HepG2 (cell line): ENCODE measurements around the gene TRMU. TPM values are rescaled to one million over a fixed set of nuclear protein-coding genes. Genes with fewer than 3 reads are reported as not detected.

Experiments used
- DNMT1 ChIP-seq: sonication (generic); formaldehyde crosslinking; IDR thresholded peaks from 2 replicates; pipeline ENCODE4 v1.5.1; 2020; ENCODE audit warnings: mild to moderate bottlenecking, missing genetic modification reagents
- FOXK1 ChIP-seq: sonication (generic); formaldehyde crosslinking; IDR thresholded peaks from 2 replicates; pipeline ENCODE4 v1.4.0; 2020; ENCODE audit warnings: low read depth, missing genetic modification reagents, borderline replicate concordance
- KLF15 ChIP-seq: sonication (generic); formaldehyde crosslinking; IDR thresholded peaks from 2 replicates; pipeline ENCODE4 v1.8.1; 2023; ENCODE audit warnings: borderline replicate concordance, mild to moderate bottlenecking, inconsistent platforms, missing genetic modification reagents, mixed read lengths
- MBNL3 ChIP-seq: fragments of 250-450 bp; sonication (Bioruptor Pico); conservative IDR thresholded peaks from 2 replicates; pipeline ENCODE4 v1.8.0; 2022; ENCODE audit warnings: mild to moderate bottlenecking, inconsistent platforms
- NBN ChIP-seq: fragments of 450-650 bp; conservative IDR thresholded peaks from 2 replicates; pipeline ENCODE4 v1.6.1; 2017
- NPAS2 ChIP-seq: sonication (generic); formaldehyde crosslinking; IDR thresholded peaks from 2 replicates; pipeline ENCODE4 v1.8.0; 2022; ENCODE audit warnings: mild to moderate bottlenecking, missing genetic modification reagents, borderline replicate concordance
- PAF1 ChIP-seq: IDR thresholded peaks from 2 replicates; pipeline ENCODE4 v1.6.1; 2016; ENCODE audit warnings: missing genetic modification reagents, missing compliant biosample characterization
- SIX4 ChIP-seq: sonication (generic); formaldehyde crosslinking; IDR thresholded peaks from 2 replicates; pipeline ENCODE4 v1.4.0; 2020; ENCODE audit warnings: missing genetic modification reagents
- SP5 ChIP-seq: IDR thresholded peaks from 2 replicates; pipeline ENCODE4 v1.6.1; 2016; ENCODE audit warnings: low read depth, borderline replicate concordance
- SSRP1 ChIP-seq: IDR thresholded peaks from 2 replicates; pipeline ENCODE4 v1.6.1; 2016; ENCODE audit warnings: control low read depth
- ZBTB8A ChIP-seq: sonication (generic); formaldehyde crosslinking; IDR thresholded peaks from 2 replicates; pipeline ENCODE4 v1.4.0; 2020; ENCODE audit warnings: mild to moderate bottlenecking, low read depth, missing genetic modification reagents, borderline replicate concordance
- ZFP37 ChIP-seq: sonication (generic); formaldehyde crosslinking; IDR thresholded peaks from 2 replicates; pipeline ENCODE4 v1.4.0; 2020; ENCODE audit warnings: missing genetic modification reagents, borderline replicate concordance
- ZNF205 ChIP-seq: IDR thresholded peaks from 2 replicates; pipeline ENCODE4 v1.6.1; 2018; ENCODE audit warnings: missing biosample characterization, missing genetic modification reagents
- ZNF251 ChIP-seq: sonication (generic); formaldehyde crosslinking; IDR thresholded peaks from 2 replicates; pipeline ENCODE4 v1.9.0; 2021; ENCODE audit warnings: mild to moderate bottlenecking, missing genetic modification reagents
- ZNF3 ChIP-seq: IDR thresholded peaks from 2 replicates; pipeline ENCODE4 v1.7.0; 2017; ENCODE audit warnings: inconsistent platforms
- ZNF577 ChIP-seq: sonication (generic); formaldehyde crosslinking; IDR thresholded peaks from 2 replicates; pipeline ENCODE4 v1.4.0; 2020; ENCODE audit warnings: mild to moderate bottlenecking, low read depth, missing genetic modification reagents, borderline replicate concordance
- ZNF879 ChIP-seq: sonication (generic); formaldehyde crosslinking; IDR thresholded peaks from 2 replicates; pipeline ENCODE4 v1.8.1; 2023; ENCODE audit warnings: missing genetic modification reagents
- ZSCAN25 ChIP-seq: sonication (generic); formaldehyde crosslinking; IDR thresholded peaks from 2 replicates; pipeline ENCODE4 v1.8.0; 2022; ENCODE audit warnings: mild to moderate bottlenecking, missing genetic modification reagents
- ZSCAN29 ChIP-seq: sonication (generic); formaldehyde crosslinking; conservative IDR thresholded peaks from 2 replicates; pipeline ENCODE4 v1.4.0; 2020; ENCODE audit warnings: mild to moderate bottlenecking, missing genetic modification reagents
- polyA plus RNA-seq, 8 experiments: library from polyadenylated mRNA; depleted of rRNA in 3 of 8; stranded (reverse) in 7 of 8; unstranded in 1 of 8; fragments of >200 nt; fragmentation: Illumina TruSeq in 4 of 8; extraction: Trizol in 4 of 8; gene quantifications; 2 replicates each; pipeline versions ENCODE4 v1.2.1 to v1.2.3, GENCODE V29; 2011 to 2016; ENCODE audit warnings: low read depth in 4 of 8, missing spikeins in 1 of 8, mixed read lengths in 1 of 8; ENCODE audit not compliant: insufficient read depth in 1 of 8
- total RNA-seq, 5 experiments: library from RNA; depleted of rRNA; stranded (reverse); fragments of >200 nt; fragmentation: Illumina TruSeq; extraction: Trizol; gene quantifications; 2 replicates each; pipeline ENCODE4 v1.2.3, GENCODE V29; 2016; ENCODE audit warnings: low read depth in 1 of 5
- TF ChIP-seq, protein P1 (sequence below): sonication (generic); formaldehyde crosslinking; IDR thresholded peaks from 2 replicates; pipeline ENCODE4 v1.8.1; 2023; ENCODE audit warnings: mild to moderate bottlenecking, missing genetic modification reagents
- TF ChIP-seq, protein P2 (sequence below): sonication (generic); formaldehyde crosslinking; IDR thresholded peaks from 2 replicates; pipeline ENCODE4 v1.4.0; 2020; ENCODE audit warnings: missing genetic modification reagents
- TF ChIP-seq, protein P3 (sequence below): IDR thresholded peaks from 2 replicates; pipeline ENCODE4 v1.6.1; 2016
- TF ChIP-seq, protein P4 (sequence below): sonication (generic); formaldehyde crosslinking; IDR thresholded peaks from 2 replicates; pipeline ENCODE4 v1.4.0; 2020; ENCODE audit warnings: missing genetic modification reagents, borderline replicate concordance

Gene TRMU
- total and polyA plus RNA-seq, 2 of the 13 experiments (the other 11 are each of a cell fraction or from before 2014, with no cell fraction given), result 31.0 to 50.2 TPM

DNA sequence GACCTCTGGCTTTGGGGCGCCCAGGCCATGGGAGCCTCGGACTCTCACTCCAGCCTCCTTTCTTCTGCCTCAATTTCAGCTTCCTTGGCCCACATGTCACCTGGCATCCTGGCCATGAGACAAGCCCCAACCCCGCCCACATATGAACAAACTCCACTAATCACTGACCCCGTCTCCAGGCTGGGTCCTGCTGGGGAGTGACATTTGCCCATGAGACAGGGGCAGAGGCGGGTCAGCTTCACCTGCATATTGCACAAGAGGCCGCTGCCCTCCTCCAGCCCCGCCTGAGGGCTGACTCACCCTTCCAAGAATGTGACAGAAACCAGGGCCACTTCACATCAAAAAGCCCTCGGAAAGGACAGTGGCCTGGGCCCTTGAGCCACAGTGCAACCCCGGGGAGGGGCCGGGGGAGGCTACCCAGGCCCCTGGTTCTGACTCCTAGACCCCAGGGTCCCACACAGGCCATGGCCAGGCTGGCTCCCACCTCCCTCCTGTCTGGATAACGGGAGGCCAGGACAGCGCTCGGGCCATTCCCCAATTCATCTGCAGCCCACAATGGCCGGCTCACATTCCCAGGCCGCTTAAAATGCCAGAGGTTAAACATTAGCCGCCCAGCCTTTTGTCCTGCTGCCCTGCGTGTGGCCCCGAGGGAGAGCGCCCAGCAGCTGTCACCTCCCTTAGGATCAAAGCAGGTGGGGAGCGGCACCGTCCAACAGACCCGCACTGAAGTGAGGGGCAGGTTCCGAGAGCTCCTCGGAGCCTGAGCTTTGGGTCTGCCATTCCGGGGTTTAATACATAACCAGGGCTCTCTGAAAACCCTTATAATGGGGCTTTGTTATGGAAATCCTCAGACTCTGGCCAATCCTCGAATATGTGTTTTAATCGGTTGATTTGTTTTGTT, 42.3 kb downstream of the TRMU start (continued):
- TF ChIP-seq DNMT1 (no peak), MBNL3 (CRISPR knock-in tag) (no peak), ZSCAN29 (CRISPR knock-in tag) (no peak), SP5 (CRISPR knock-in tag) (peak; percentile 98), ZNF3 (CRISPR knock-in tag) (no peak), KLF15 (no peak), ZNF879 (peak; percentile 55; the same call in 1 of the 2 replicates), ZBTB8A (peak; percentile 57; the same call in 1 of the 2 replicates), NPAS2 (CRISPR knock-in tag) (no peak), ZFP37 (no peak; the same call in 1 of the 2 replicates), ZSCAN25 (CRISPR knock-in tag) (peak; percentile 85; the same call in 1 of the 2 replicates), PAF1 (CRISPR knock-in tag) (no peak), FOXK1 (CRISPR knock-in tag) (peak; percentile 61; the same call in 1 of the 2 replicates), NBN (no peak), SSRP1 (CRISPR knock-in tag) (0 out of 2 replicates have a peak, but pooled peaks have one; percentile 19), ZNF577 (CRISPR knock-in tag) (no peak), ZNF251 (CRISPR knock-in tag) (no peak), SIX4 (CRISPR knock-in tag) (peak; percentile 72), ZNF205 (CRISPR knock-in tag) (peak; percentile 37; the same call in 1 of the 2 replicates)
- TF ChIP-seq, protein P1, sequence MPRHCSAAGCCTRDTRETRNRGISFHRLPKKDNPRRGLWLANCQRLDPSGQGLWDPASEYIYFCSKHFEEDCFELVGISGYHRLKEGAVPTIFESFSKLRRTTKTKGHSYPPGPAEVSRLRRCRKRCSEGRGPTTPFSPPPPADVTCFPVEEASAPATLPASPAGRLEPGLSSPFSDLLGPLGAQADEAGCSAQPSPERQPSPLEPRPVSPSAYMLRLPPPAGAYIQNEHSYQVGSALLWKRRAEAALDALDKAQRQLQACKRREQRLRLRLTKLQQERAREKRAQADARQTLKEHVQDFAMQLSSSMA (CRISPR knock-in tag), result no peak
- TF ChIP-seq, protein P2, sequence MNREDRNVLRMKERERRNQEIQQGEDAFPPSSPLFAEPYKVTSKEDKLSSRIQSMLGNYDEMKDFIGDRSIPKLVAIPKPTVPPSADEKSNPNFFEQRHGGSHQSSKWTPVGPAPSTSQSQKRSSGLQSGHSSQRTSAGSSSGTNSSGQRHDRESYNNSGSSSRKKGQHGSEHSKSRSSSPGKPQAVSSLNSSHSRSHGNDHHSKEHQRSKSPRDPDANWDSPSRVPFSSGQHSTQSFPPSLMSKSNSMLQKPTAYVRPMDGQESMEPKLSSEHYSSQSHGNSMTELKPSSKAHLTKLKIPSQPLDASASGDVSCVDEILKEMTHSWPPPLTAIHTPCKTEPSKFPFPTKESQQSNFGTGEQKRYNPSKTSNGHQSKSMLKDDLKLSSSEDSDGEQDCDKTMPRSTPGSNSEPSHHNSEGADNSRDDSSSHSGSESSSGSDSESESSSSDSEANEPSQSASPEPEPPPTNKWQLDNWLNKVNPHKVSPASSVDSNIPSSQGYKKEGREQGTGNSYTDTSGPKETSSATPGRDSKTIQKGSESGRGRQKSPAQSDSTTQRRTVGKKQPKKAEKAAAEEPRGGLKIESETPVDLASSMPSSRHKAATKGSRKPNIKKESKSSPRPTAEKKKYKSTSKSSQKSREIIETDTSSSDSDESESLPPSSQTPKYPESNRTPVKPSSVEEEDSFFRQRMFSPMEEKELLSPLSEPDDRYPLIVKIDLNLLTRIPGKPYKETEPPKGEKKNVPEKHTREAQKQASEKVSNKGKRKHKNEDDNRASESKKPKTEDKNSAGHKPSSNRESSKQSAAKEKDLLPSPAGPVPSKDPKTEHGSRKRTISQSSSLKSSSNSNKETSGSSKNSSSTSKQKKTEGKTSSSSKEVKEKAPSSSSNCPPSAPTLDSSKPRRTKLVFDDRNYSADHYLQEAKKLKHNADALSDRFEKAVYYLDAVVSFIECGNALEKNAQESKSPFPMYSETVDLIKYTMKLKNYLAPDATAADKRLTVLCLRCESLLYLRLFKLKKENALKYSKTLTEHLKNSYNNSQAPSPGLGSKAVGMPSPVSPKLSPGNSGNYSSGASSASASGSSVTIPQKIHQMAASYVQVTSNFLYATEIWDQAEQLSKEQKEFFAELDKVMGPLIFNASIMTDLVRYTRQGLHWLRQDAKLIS (CRISPR knock-in tag), result no peak
- TF ChIP-seq, protein P3, sequence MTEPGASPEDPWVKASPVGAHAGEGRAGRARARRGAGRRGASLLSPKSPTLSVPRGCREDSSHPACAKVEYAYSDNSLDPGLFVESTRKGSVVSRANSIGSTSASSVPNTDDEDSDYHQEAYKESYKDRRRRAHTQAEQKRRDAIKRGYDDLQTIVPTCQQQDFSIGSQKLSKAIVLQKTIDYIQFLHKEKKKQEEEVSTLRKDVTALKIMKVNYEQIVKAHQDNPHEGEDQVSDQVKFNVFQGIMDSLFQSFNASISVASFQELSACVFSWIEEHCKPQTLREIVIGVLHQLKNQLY (CRISPR knock-in tag), result peak; percentile 62
- TF ChIP-seq, protein P4, sequence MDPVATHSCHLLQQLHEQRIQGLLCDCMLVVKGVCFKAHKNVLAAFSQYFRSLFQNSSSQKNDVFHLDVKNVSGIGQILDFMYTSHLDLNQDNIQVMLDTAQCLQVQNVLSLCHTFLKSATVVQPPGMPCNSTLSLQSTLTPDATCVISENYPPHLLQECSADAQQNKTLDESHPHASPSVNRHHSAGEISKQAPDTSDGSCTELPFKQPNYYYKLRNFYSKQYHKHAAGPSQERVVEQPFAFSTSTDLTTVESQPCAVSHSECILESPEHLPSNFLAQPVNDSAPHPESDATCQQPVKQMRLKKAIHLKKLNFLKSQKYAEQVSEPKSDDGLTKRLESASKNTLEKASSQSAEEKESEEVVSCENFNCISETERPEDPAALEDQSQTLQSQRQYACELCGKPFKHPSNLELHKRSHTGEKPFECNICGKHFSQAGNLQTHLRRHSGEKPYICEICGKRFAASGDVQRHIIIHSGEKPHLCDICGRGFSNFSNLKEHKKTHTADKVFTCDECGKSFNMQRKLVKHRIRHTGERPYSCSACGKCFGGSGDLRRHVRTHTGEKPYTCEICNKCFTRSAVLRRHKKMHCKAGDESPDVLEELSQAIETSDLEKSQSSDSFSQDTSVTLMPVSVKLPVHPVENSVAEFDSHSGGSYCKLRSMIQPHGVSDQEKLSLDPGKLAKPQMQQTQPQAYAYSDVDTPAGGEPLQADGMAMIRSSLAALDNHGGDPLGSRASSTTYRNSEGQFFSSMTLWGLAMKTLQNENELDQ (CRISPR knock-in tag), result no peak
